Glutamatergic neuron (in vitro differentiated cells): ENCODE results near the gene DCST1. TPM values are rescaled to one million over a fixed set of nuclear protein-coding genes. Genes with fewer than 3 reads are reported as not detected.

Experiments
- DNase-seq: peaks from one replicate; pipeline ENCODE4 v3.0.0; 2022
- H3K27ac Mint-ChIP-seq: one replicate; pipeline ENCODE4 v1.8.0; 2020; ENCODE audit warnings: mild to moderate bottlenecking, mixed read lengths, inconsistent platforms; ENCODE audit not compliant: unreplicated experiment
- H3K27me3 Mint-ChIP-seq: one replicate; pipeline ENCODE4 v1.8.0; 2020; ENCODE audit warnings: mild to moderate bottlenecking, moderate library complexity, mixed read lengths, inconsistent platforms; ENCODE audit not compliant: unreplicated experiment
- H3K36me3 Mint-ChIP-seq: one replicate; pipeline ENCODE4 v1.8.0; 2020; ENCODE audit warnings: mild to moderate bottlenecking, mixed read lengths, inconsistent platforms; ENCODE audit not compliant: unreplicated experiment
- H3K4me1 Mint-ChIP-seq: one replicate; pipeline ENCODE4 v1.8.0; 2020; ENCODE audit warnings: mild to moderate bottlenecking, low read depth, mixed read lengths, inconsistent platforms; ENCODE audit not compliant: unreplicated experiment
- H3K4me3 Mint-ChIP-seq: one replicate; pipeline ENCODE4 v1.8.0; 2020; ENCODE audit warnings: mild to moderate bottlenecking, mixed read lengths, inconsistent platforms; ENCODE audit not compliant: unreplicated experiment
- H3K9me3 Mint-ChIP-seq: one replicate; pipeline ENCODE4 v1.8.0; 2020; ENCODE audit warnings: mild to moderate bottlenecking, moderate library complexity, mixed read lengths, inconsistent platforms; ENCODE audit not compliant: unreplicated experiment
- CTCF ChIP-seq: fragments of 200-600 bp; sonication (generic); IDR thresholded peaks from one replicate; pipeline ENCODE4 v1.5.0; 2021; ENCODE audit not compliant: partially characterized antibody, unreplicated experiment
- total RNA-seq: library from RNA; stranded (reverse); fragmentation: NEBNext Ultra II Directional; extraction: Animal tissue kit (Norgen Biotek cat#: 25700); gene quantifications from one replicate; pipeline ENCODE4 v1.2.1, GENCODE V29; 2021; ENCODE audit not compliant: unreplicated experiment

DCST1 gene
- total RNA-seq, 1 donor from 2014 or later: not detected

- peaks cover 10% of the 10 kb centered on the region for H3K9me3 Mint-ChIP-seq
- no peaks in the 10 kb centered on the region for H3K36me3 Mint-ChIP-seq
Measured at GRCh38 chr1:155032886-155033285, 738 bp upstream of the DCST1 start.

GRCh38 chr1:155034318-155035208 lies 939 bp downstream of the DCST1 start:
- no peaks in the 10 kb centered on the region for H3K36me3 Mint-ChIP-seq
- no peaks in the 10 kb centered on the region for H3K4me1 Mint-ChIP-seq
- H3K4me3 Mint-ChIP-seq: no peak overlapping the region
- peaks cover 8% of the 10 kb centered on the region for H3K9me3 Mint-ChIP-seq
- DNase-seq: no peak
- no peak for TF ChIP-seq CTCF
- H3K27me3 Mint-ChIP-seq: peaks cover 4% of the 10 kb centered on the region
- no peak overlapping the region for H3K27ac Mint-ChIP-seq

More at GRCh38 chr1:155032886-155033285, 738 bp upstream of the DCST1 start:
- no peak overlapping the region for H3K27ac Mint-ChIP-seq
- H3K27me3 Mint-ChIP-seq: peaks cover 7% of the 10 kb centered on the region
- DNase-seq: no peak
- H3K4me1 Mint-ChIP-seq: no peaks in the 10 kb centered on the region
- no peak for TF ChIP-seq CTCF
- no peak overlapping the region for H3K4me3 Mint-ChIP-seq

- H3K9me3 Mint-ChIP-seq: peaks cover 8% of the 10 kb centered on the region
- no peak overlapping the region for H3K27ac Mint-ChIP-seq
- TF ChIP-seq CTCF: no peak
- H3K36me3 Mint-ChIP-seq: no peaks in the 10 kb centered on the region
- peaks cover 4% of the 10 kb centered on the region for H3K27me3 Mint-ChIP-seq
- no peak overlapping the region for H3K4me3 Mint-ChIP-seq
- no peaks in the 10 kb centered on the region for H3K4me1 Mint-ChIP-seq
- DNase-seq: no peak
Measured at GRCh38 chr1:155035936-155036335, 2.3 kb downstream of the DCST1 start.

GRCh38 chr1:155037043-155037442 lies 3.4 kb downstream of the DCST1 start:
- TF ChIP-seq CTCF: no peak

GRCh38 chr1:155037851-155038441 lies 4.3 kb downstream of the DCST1 start:
- Mint-ChIP-seq H3K27ac (no peak overlapping the region), H3K27me3 (peaks cover 2% of the 10 kb centered on the region), H3K4me3 (peak overlapping the region; percentile 5), H3K9me3 (peaks cover 8% of the 10 kb centered on the region), H3K36me3 (no peaks in the 10 kb centered on the region), H3K4me1 (no peaks in the 10 kb centered on the region)
- no peak for TF ChIP-seq CTCF
- DNase-seq: no peak

More at GRCh38 chr1:155037043-155037442, 3.4 kb downstream of the DCST1 start:
- no peak overlapping the region for H3K4me3 Mint-ChIP-seq
- no peak for DNase-seq
- no peaks in the 10 kb centered on the region for H3K4me1 Mint-ChIP-seq
- no peak overlapping the region for H3K27ac Mint-ChIP-seq
- peaks cover 8% of the 10 kb centered on the region for H3K9me3 Mint-ChIP-seq
- peaks cover 4% of the 10 kb centered on the region for H3K27me3 Mint-ChIP-seq
- H3K36me3 Mint-ChIP-seq: no peaks in the 10 kb centered on the region
